Measurements from ENCODE around the gene MED12L. TPM values are rescaled to one million over a fixed set of nuclear protein-coding genes. Genes with fewer than 3 reads are reported as not detected.

The MED12L gene
- total and polyA plus RNA-seq, 10 of the 15 experiments (the other 5 are each of a cell fraction or from before 2014, with no cell fraction given), result 0.01 to 0.06 (median 0.03) TPM; not detected in 2

DNA sequence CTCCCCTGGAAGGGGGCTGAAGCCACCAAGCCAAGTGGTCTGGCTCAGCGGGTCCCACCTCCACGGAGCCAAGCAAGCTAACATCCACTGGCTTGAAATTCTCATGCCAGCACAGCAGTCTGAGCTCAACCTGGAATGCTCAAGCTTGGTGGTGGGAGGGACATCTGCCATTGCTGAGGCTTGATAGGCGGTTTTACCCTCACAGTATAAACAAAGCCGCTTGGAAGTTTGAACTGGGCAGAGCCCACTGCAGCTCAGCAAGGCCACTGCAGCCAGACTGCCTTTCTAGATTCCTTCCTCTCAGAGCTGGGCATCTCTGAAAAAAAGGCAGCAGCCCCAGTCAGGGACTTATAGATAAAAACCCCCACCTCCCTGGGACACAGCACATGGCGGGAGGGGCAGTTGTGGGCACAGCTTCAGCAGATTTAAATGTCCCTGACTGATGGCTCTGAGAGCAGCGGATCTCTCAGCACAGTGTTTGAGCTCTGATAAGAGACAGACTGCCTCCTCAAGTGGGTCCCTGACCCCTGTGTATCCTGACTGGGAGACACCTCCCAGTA, 398.6 kb downstream of the MED12L start:
- intact Hi-C loops (cut with micrococcal nuclease; ENCODE audit: unreplicated experiment) (no loop called here), in situ Hi-C loops (cut with MboI) (no loop called here)
- ChIA-PET CTCF (interaction anchor here (0.8 to 2.6 kb wide), 2 partner anchors 16 kb away, joined by 3 to 19 read pairs; no protein-coding TSS in a partner anchor), SMC1A (ENCODE audit: uncharacterized antibody, unreplicated experiment) (interaction anchor here (1.1 kb wide), 1 partner anchor 17 kb away, joined by 3 read pairs; no protein-coding TSS in a partner anchor), POLR2A (no interaction called here), RAD21 (ENCODE audit: unreplicated experiment) (no interaction called here)
- Histone ChIP-seq H2AFZ (ENCODE audit: control insufficient read depth, low read depth, low read length) (no peak overlapping the region), H3K36me3 (ENCODE audit: control insufficient read depth in 2 of 2, insufficient read depth in 2 of 2, low read length in 1 of 2) (no peaks in the 10 kb centered on the region), H3K9ac (ENCODE audit: control insufficient read depth, insufficient read depth, low read length) (no peak overlapping the region), H4K20me1 (ENCODE audit: control insufficient read depth, insufficient read depth) (no peaks in the 10 kb centered on the region), H3K4me1 (ENCODE audit: control insufficient read depth, insufficient read depth, low read length) (no peaks in the 10 kb centered on the region), H3K27ac (ENCODE audit: control insufficient read depth, insufficient read depth) (no peak overlapping the region), H3K79me2 (ENCODE audit: control insufficient read depth, insufficient read depth, low read length) (no peaks in the 10 kb centered on the region), H3K4me2 (ENCODE audit: control insufficient read depth, insufficient read depth) (no peak overlapping the region), H3K9me3 (replicated peaks; ENCODE audit: control insufficient read depth, insufficient read depth, low read length) (no peaks in the 10 kb centered on the region), H3K27me3 (replicated peaks in 1 of 2; ENCODE audit: control insufficient read depth in 2 of 2, insufficient read depth in 2 of 2, low read length in 1 of 2) (no peaks in the 10 kb centered on the region; a peak in 1 of 4 replicates), H3K4me3 (no peak overlapping the region)
- WGBS (ENCODE audit: insufficient coverage, insufficient replicate concordance, low lambda C conversion rate, missing lambda C conversion rate), result 41% methylated on average over 6 of the region's 6 CpGs
- TF ChIP-seq, protein P1, sequence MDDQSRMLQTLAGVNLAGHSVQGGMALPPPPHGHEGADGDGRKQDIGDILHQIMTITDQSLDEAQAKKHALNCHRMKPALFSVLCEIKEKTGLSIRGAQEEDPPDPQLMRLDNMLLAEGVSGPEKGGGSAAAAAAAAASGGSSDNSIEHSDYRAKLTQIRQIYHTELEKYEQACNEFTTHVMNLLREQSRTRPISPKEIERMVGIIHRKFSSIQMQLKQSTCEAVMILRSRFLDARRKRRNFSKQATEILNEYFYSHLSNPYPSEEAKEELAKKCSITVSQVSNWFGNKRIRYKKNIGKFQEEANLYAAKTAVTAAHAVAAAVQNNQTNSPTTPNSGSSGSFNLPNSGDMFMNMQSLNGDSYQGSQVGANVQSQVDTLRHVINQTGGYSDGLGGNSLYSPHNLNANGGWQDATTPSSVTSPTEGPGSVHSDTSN (IDR thresholded peaks at IDR 0.05; ENCODE audit: insufficient replicate concordance, low read depth, low read length), result no peak
- TF ChIP-seq, protein P2, sequence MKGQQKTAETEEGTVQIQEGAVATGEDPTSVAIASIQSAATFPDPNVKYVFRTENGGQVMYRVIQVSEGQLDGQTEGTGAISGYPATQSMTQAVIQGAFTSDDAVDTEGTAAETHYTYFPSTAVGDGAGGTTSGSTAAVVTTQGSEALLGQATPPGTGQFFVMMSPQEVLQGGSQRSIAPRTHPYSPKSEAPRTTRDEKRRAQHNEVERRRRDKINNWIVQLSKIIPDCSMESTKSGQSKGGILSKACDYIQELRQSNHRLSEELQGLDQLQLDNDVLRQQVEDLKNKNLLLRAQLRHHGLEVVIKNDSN (IDR thresholded peaks at IDR 0.05; ENCODE audit: borderline replicate concordance, extremely low read length, insufficient read depth, low read depth, low read length), result no peak
- TF ChIP-seq, protein P3, sequence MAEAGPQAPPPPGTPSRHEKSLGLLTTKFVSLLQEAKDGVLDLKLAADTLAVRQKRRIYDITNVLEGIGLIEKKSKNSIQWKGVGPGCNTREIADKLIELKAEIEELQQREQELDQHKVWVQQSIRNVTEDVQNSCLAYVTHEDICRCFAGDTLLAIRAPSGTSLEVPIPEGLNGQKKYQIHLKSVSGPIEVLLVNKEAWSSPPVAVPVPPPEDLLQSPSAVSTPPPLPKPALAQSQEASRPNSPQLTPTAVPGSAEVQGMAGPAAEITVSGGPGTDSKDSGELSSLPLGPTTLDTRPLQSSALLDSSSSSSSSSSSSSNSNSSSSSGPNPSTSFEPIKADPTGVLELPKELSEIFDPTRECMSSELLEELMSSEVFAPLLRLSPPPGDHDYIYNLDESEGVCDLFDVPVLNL (IDR thresholded peaks at IDR 0.05; ENCODE audit: low read depth, low read length), result no peak
- TF ChIP-seq EED (IDR thresholded peaks at IDR 0.05; ENCODE audit: low read depth) (no peak), CBX5 (IDR thresholded peaks at IDR 0.05; ENCODE audit: low read depth) (no peak), NBN (IDR thresholded peaks at IDR 0.05) (no peak), SREBF1 (IDR thresholded peaks at IDR 0.05; ENCODE audit: low read length) (no peak), TAF1 (IDR thresholded peaks at IDR 0.05; ENCODE audit: borderline replicate concordance, low read depth, low read length) (no peak), POLR2A (IDR thresholded peaks at IDR 0.05; ENCODE audit: low read depth, low read length) (no peak), CHD2 (IDR thresholded peaks at IDR 0.05; ENCODE audit: borderline replicate concordance, low read depth, low read length) (no peak), POU2F2 (IDR thresholded peaks at IDR 0.05; ENCODE audit: borderline replicate concordance, low read depth, low read length) (no peak)
- TF ChIP-seq, protein P4, sequence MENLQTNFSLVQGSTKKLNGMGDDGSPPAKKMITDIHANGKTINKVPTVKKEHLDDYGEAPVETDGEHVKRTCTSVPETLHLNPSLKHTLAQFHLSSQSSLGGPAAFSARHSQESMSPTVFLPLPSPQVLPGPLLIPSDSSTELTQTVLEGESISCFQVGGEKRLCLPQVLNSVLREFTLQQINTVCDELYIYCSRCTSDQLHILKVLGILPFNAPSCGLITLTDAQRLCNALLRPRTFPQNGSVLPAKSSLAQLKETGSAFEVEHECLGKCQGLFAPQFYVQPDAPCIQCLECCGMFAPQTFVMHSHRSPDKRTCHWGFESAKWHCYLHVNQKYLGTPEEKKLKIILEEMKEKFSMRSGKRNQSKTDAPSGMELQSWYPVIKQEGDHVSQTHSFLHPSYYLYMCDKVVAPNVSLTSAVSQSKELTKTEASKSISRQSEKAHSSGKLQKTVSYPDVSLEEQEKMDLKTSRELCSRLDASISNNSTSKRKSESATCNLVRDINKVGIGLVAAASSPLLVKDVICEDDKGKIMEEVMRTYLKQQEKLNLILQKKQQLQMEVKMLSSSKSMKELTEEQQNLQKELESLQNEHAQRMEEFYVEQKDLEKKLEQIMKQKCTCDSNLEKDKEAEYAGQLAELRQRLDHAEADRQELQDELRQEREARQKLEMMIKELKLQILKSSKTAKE (IDR thresholded peaks at IDR 0.05; ENCODE audit: low read depth, poor library complexity, severe bottlenecking), result no peak
- ATAC-seq, result no peak
- BruUV-seq (replicated peaks), result no TSS peak
- no peak for FAIRE-seq
- no peak for DNase-seq (ENCODE audit: low read depth, low spot score)

All from GM12878 (cell line).